Epithelial cell of proximal tubule (primary cell): ENCODE measurements around the gene EIF2AK3. TPM values are rescaled to one million over a fixed set of nuclear protein-coding genes. Genes with fewer than 3 reads are reported as not detected.

ENCODE experiments used
- DNase-seq: peaks from one replicate; pipeline ENCODE4 v3.0.0-alpha.2; 2011; ENCODE audit warnings: low read depth
- H3K4me3 ChIP-seq: 2 replicates; pipeline ENCODE4 v1.5.1; 2011; ENCODE audit warnings: low read depth, mild to moderate bottlenecking, low read length
- CTCF ChIP-seq: conservative IDR thresholded peaks from 2 replicates; pipeline ENCODE4 v1.5.1; 2012; ENCODE audit warnings: low read depth, mild to moderate bottlenecking, low read length
- total RNA-seq: library from RNA; depleted of rRNA; stranded (reverse); fragments of >200 nt; gene quantifications from 2 replicates; pipeline ENCODE4 v1.2.3, GENCODE V29; 2015

The EIF2AK3 gene
- total RNA-seq, 1 donor from 2014 or later, result 12.3 TPM

GRCh38 chr2:88614497-88615157 is 12.6 kb downstream of the EIF2AK3 start:
- DNase-seq, result no peak
- no peak overlapping the region for H3K4me3 ChIP-seq
- no peak for TF ChIP-seq CTCF

- DNase-seq, result no peak
- TF ChIP-seq CTCF, result no peak
- no peak overlapping the region for H3K4me3 ChIP-seq
Observed at GRCh38 chr2:88613921-88614320, 13.3 kb downstream of the EIF2AK3 start.

GRCh38 chr2:88608184-88608583 is 19.1 kb downstream of the EIF2AK3 start:
- TF ChIP-seq CTCF, result no peak
- H3K4me3 ChIP-seq, result no peak overlapping the region
- DNase-seq, result no peak

- no peak for TF ChIP-seq CTCF
- DNase-seq, result no peak
- no peak overlapping the region for H3K4me3 ChIP-seq
Observed at GRCh38 chr2:88607416-88607815, 19.8 kb downstream of the EIF2AK3 start.

- TF ChIP-seq CTCF, result no peak
- DNase-seq, result no peak
- H3K4me3 ChIP-seq, result no peak overlapping the region
Observed at GRCh38 chr2:88606371-88607030, 20.8 kb downstream of the EIF2AK3 start.

- TF ChIP-seq CTCF, result no peak
- H3K4me3 ChIP-seq, result no peak overlapping the region
- no peak for DNase-seq
Observed at GRCh38 chr2:88603146-88603545, 24.1 kb downstream of the EIF2AK3 start.

GRCh38 chr2:88602022-88602421 is 25.2 kb downstream of the EIF2AK3 start:
- no peak for DNase-seq
- no peak overlapping the region for H3K4me3 ChIP-seq
- no peak for TF ChIP-seq CTCF
